NT2/D1 (cell line): ENCODE data around the gene AGAP1.

Source experiments
- YY1 ChIP-seq: IDR thresholded peaks from 2 replicates; pipeline ENCODE4 v1.6.1; 2011; ENCODE audit not compliant: insufficient read length, insufficient read depth
- ZNF274 ChIP-seq: IDR thresholded peaks from 2 replicates; pipeline ENCODE4 v1.6.1; 2011; ENCODE audit warnings: mild to moderate bottlenecking, low read depth, low read length

- TF ChIP-seq ZNF274 = no peak
- TF ChIP-seq YY1 = no peak
Measured at GRCh38 chr2:236089271-236090026, 595.6 kb downstream of the AGAP1 start.
